SIG-M5 treated with dmso at 0.1 percent for 504 hours (cell line): ENCODE results near the gene BRD7.
"Not testable (repeated sequence)": the region's sequence is repeated elsewhere in the genome, so short reads cannot be mapped to it uniquely, and the experiment has no call there.

Experiments used
- DNase-seq: peaks from one replicate; lab custom pipeline; 2025; ENCODE audit not compliant: unreplicated experiment; lab: John Stamatoyannopoulos, UW

BRD7 gene

GRCh38 chr16:50360033-50360778 is 8.6 kb downstream of the BRD7 start:
- DNase-seq = no peak

GRCh38 chr16:50359626-50360025 is 9.2 kb downstream of the BRD7 start:
- DNase-seq = no peak

- peak; percentile 21 for DNase-seq
Measured at GRCh38 chr16:50354629-50355456, 13.9 kb downstream of the BRD7 start.

GRCh38 chr16:50354082-50354481 is 14.7 kb downstream of the BRD7 start:
- DNase-seq = no peak

GRCh38 chr16:50351952-50352351 is 16.8 kb downstream of the BRD7 start:
- no peak for DNase-seq

GRCh38 chr16:50351116-50351515 is 17.7 kb downstream of the BRD7 start:
- no peak for DNase-seq

- DNase-seq = not testable (repeated sequence)
Measured at GRCh38 chr16:50345210-50345609, 23.6 kb downstream of the BRD7 start.

- DNase-seq = not testable (repeated sequence)
Measured at GRCh38 chr16:50343566-50343965, 25.2 kb downstream of the BRD7 start.

- DNase-seq = no peak
Measured at GRCh38 chr16:50340578-50340977, 28.2 kb downstream of the BRD7 start.

- no peak for DNase-seq
Measured at GRCh38 chr16:50338371-50339231, 30.2 kb downstream of the BRD7 start.

GRCh38 chr16:50336884-50337283 is 31.9 kb downstream of the BRD7 start:
- DNase-seq = no peak

GRCh38 chr16:50335196-50335958 is 33.4 kb downstream of the BRD7 start:
- no peak for DNase-seq

- no peak for DNase-seq
Measured at GRCh38 chr16:50334106-50334975, 34.4 kb downstream of the BRD7 start.

GRCh38 chr16:50332599-50332998 is 36.2 kb downstream of the BRD7 start:
- no peak for DNase-seq

GRCh38 chr16:50331570-50331969 is 37.2 kb downstream of the BRD7 start:
- DNase-seq = no peak

GRCh38 chr16:50329446-50330189 is 39.2 kb downstream of the BRD7 start:
- DNase-seq = no peak

- peak; percentile 20 for DNase-seq
Measured at GRCh38 chr16:50326835-50327465, 41.8 kb downstream of the BRD7 start.

GRCh38 chr16:50326264-50326663 is 42.5 kb downstream of the BRD7 start:
- no peak for DNase-seq
